ENCODE data around the gene BTN1A1. TPM values are rescaled to one million over a fixed set of nuclear protein-coding genes. Genes with fewer than 3 reads are reported as not detected.

BTN1A1 gene
- total RNA-seq, 1 experiment from 2014 or later: 0.15 TPM

DNA sequence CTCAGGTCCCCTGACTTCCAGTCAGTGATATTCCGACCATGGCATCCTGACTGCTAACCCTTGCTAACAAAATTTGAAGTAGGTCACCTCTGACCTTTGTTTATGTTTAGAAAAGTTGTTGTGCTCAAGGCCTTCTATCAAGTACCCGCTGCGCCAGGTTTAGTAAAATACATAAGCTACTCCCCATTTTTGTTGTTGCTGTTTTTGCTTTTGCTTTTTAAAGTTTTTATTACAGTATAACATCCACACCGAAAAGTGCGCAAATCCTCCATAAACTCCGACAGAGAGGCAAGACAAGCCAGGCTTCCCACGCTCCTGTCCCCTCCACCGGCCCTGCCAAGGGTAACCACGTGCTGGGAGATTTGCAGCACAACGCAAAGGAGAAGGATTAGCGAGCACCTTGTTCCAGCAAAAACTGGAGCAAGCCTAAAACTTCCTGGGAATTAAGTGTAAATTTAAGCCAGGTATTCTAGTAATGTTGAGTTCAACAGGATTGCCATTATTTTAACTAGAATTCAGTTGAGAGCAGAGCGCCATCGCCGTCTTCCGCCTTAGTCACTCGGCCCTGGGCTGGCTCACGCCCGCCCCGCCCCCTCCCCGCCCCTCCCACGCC, 20.2 kb downstream of the BTN1A1 start:
- H3K36me3 Mint-ChIP-seq: no peaks in the 10 kb centered on the region
- CTCF ChIA-PET: interaction anchor here (0.7 to 2.6 kb wide), 5 partner anchors 12 to 206 kb away, joined by 3 to 13 read pairs (median 6); no protein-coding TSS in a partner anchor
- POLR2A ChIA-PET: no interaction called here
- ATAC-seq (peak; percentile 6), DNase-seq (ENCODE audit: low spot score) (peak; percentile 49)
- H3K4me1 Mint-ChIP-seq: peaks cover 26% of the 10 kb centered on the region
- H3K27me3 Mint-ChIP-seq (ENCODE audit: low read depth): no peaks in the 10 kb centered on the region
- TF ChIP-seq FOXK1 (CRISPR knock-in tag; IDR thresholded peaks at IDR 0.05) (no peak), ZNF232 (CRISPR knock-in tag; IDR thresholded peaks at IDR 0.05) (0 out of 2 replicates have a peak, but pooled peaks have one; percentile 23), GABPB1 (CRISPR knock-in tag; IDR thresholded peaks at IDR 0.05) (peak; percentile 47; the same call in 1 of the 2 replicates), SMAD4 (CRISPR knock-in tag; IDR thresholded peaks at IDR 0.05) (no peak), RORB (CRISPR knock-in tag; IDR thresholded peaks at IDR 0.05) (no peak), FOXP1 (CRISPR knock-in tag; IDR thresholded peaks at IDR 0.05; ENCODE audit: borderline replicate concordance) (no peak)
- TF ChIP-seq, protein P1, sequence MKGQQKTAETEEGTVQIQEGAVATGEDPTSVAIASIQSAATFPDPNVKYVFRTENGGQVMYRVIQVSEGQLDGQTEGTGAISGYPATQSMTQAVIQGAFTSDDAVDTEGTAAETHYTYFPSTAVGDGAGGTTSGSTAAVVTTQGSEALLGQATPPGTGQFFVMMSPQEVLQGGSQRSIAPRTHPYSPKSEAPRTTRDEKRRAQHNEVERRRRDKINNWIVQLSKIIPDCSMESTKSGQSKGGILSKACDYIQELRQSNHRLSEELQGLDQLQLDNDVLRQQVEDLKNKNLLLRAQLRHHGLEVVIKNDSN (CRISPR knock-in tag; IDR thresholded peaks at IDR 0.05): peak; percentile 48; the same call in 1 of the 2 replicates
- TF ChIP-seq, protein P2, sequence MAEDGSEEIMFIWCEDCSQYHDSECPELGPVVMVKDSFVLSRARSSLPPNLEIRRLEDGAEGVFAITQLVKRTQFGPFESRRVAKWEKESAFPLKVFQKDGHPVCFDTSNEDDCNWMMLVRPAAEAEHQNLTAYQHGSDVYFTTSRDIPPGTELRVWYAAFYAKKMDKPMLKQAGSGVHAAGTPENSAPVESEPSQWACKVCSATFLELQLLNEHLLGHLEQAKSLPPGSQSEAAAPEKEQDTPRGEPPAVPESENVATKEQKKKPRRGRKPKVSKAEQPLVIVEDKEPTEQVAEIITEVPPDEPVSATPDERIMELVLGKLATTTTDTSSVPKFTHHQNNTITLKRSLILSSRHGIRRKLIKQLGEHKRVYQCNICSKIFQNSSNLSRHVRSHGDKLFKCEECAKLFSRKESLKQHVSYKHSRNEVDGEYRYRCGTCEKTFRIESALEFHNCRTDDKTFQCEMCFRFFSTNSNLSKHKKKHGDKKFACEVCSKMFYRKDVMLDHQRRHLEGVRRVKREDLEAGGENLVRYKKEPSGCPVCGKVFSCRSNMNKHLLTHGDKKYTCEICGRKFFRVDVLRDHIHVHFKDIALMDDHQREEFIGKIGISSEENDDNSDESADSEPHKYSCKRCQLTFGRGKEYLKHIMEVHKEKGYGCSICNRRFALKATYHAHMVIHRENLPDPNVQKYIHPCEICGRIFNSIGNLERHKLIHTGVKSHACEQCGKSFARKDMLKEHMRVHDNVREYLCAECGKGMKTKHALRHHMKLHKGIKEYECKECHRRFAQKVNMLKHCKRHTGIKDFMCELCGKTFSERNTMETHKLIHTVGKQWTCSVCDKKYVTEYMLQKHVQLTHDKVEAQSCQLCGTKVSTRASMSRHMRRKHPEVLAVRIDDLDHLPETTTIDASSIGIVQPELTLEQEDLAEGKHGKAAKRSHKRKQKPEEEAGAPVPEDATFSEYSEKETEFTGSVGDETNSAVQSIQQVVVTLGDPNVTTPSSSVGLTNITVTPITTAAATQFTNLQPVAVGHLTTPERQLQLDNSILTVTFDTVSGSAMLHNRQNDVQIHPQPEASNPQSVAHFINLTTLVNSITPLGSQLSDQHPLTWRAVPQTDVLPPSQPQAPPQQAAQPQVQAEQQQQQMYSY (CRISPR knock-in tag; IDR thresholded peaks at IDR 0.05): no peak
- TF ChIP-seq, protein P3, sequence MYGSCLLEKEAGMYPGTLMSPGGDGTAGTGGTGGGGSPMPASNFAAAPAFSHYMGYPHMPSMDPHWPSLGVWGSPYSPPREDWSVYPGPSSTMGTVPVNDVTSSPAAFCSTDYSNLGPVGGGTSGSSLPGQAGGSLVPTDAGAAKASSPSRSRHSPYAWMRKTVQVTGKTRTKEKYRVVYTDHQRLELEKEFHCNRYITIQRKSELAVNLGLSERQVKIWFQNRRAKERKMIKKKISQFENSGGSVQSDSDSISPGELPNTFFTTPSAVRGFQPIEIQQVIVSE (CRISPR knock-in tag; IDR thresholded peaks at IDR 0.05; ENCODE audit: borderline replicate concordance): no peak
- TF ChIP-seq, protein P4, sequence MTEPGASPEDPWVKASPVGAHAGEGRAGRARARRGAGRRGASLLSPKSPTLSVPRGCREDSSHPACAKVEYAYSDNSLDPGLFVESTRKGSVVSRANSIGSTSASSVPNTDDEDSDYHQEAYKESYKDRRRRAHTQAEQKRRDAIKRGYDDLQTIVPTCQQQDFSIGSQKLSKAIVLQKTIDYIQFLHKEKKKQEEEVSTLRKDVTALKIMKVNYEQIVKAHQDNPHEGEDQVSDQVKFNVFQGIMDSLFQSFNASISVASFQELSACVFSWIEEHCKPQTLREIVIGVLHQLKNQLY (CRISPR knock-in tag; IDR thresholded peaks at IDR 0.05): no peak
- TF ChIP-seq, protein P5, sequence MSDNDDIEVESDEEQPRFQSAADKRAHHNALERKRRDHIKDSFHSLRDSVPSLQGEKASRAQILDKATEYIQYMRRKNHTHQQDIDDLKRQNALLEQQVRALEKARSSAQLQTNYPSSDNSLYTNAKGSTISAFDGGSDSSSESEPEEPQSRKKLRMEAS (CRISPR knock-in tag; IDR thresholded peaks at IDR 0.05): peak; percentile 86
- TF ChIP-seq, protein P6, sequence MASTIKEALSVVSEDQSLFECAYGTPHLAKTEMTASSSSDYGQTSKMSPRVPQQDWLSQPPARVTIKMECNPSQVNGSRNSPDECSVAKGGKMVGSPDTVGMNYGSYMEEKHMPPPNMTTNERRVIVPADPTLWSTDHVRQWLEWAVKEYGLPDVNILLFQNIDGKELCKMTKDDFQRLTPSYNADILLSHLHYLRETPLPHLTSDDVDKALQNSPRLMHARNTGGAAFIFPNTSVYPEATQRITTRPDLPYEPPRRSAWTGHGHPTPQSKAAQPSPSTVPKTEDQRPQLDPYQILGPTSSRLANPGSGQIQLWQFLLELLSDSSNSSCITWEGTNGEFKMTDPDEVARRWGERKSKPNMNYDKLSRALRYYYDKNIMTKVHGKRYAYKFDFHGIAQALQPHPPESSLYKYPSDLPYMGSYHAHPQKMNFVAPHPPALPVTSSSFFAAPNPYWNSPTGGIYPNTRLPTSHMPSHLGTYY (CRISPR knock-in tag; IDR thresholded peaks at IDR 0.05): no peak
- H3K4me3 Mint-ChIP-seq: peak overlapping the region; percentile 75
- H3K27ac Mint-ChIP-seq: peak overlapping the region; percentile 94
- no peaks in the 10 kb centered on the region for H3K9me3 Mint-ChIP-seq

DNA sequence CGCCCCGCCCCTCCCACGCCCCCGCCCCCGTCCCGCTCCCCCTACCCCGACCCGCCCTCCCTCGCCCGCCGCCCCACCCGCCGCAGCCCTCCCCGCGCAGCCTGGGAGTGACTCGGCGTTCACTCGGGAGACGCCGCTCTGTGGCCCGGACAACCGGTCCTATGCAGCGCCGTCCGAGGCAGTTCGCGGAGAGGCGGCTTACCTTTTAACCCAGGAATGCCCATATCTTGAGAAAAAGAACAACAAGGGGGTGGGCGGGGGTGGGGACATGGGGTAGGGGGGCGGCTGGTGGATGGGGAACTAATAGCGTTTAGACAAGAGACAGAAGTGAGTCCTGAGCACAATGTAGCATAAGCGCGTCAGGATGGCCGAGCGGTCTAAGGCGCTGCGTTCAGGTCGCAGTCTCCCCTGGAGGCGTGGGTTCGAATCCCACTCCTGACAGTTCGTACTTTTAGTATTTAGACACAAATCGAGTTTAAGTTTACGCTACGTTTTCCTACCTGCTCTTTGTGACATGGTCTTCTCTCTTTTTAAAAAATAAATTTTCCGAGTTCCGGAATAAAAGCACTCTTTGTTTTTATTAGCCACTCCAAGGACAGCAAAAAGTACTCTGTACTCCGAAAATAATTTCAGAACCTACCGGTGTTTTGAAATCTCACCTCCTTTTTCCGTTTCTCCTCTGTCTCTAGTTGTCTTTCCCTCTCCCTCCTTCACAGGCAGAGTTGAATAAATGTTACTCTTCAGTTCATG, 20.9 kb downstream of the BTN1A1 start:
- Mint-ChIP-seq H3K4me1 (peaks cover 26% of the 10 kb centered on the region), H3K27me3 (ENCODE audit: low read depth) (no peaks in the 10 kb centered on the region), H3K4me3 (peak overlapping the region; percentile 90), H3K36me3 (no peaks in the 10 kb centered on the region), H3K27ac (peak overlapping the region; percentile 75), H3K9me3 (no peaks in the 10 kb centered on the region)
- ChIA-PET CTCF (interaction anchor here (0.7 to 2.6 kb wide), 6 partner anchors 12 to 207 kb away, joined by 3 to 13 read pairs (median 6); no protein-coding TSS in a partner anchor), POLR2A (interaction anchor here (1.0 kb wide), 1 partner anchor 16 kb away, joined by 5 read pairs; the partner anchor contains the start of gene HMGN4)
- ATAC-seq (peak; percentile 62), DNase-seq (ENCODE audit: low spot score) (peak; percentile 83)
- TF ChIP-seq NR1H2 (CRISPR knock-in tag; IDR thresholded peaks at IDR 0.05) (no peak), CBFB (CRISPR knock-in tag; IDR thresholded peaks at IDR 0.05; ENCODE audit: low read depth) (no peak), SP1 (CRISPR knock-in tag; conservative IDR thresholded peaks at IDR 0.05) (0 out of 2 replicates have a peak, but pooled peaks have one; percentile 15), ZNF232 (CRISPR knock-in tag; IDR thresholded peaks at IDR 0.05) (no peak), GABPB1 (CRISPR knock-in tag; IDR thresholded peaks at IDR 0.05) (peak; percentile 35; the same call in 1 of the 2 replicates), SOX15 (CRISPR knock-in tag; IDR thresholded peaks at IDR 0.05) (no peak), RORB (CRISPR knock-in tag; IDR thresholded peaks at IDR 0.05) (peak; percentile 37; the same call in 1 of the 2 replicates), ZNF671 (CRISPR knock-in tag; IDR thresholded peaks at IDR 0.05) (no peak), JAZF1 (CRISPR knock-in tag; IDR thresholded peaks at IDR 0.05) (no peak)
- TF ChIP-seq, protein P7, sequence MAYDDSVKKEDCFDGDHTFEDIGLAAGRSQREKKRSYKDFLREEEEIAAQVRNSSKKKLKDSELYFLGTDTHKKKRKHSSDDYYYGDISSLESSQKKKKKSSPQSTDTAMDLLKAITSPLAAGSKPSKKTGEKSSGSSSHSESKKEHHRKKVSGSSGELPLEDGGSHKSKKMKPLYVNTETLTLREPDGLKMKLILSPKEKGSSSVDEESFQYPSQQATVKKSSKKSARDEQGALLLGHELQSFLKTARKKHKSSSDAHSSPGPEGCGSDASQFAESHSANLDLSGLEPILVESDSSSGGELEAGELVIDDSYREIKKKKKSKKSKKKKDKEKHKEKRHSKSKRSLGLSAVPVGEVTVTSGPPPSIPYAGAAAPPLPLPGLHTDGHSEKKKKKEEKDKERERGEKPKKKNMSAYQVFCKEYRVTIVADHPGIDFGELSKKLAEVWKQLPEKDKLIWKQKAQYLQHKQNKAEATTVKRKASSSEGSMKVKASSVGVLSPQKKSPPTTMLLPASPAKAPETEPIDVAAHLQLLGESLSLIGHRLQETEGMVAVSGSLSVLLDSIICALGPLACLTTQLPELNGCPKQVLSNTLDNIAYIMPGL (CRISPR knock-in tag; IDR thresholded peaks at IDR 0.05): no peak
- TF ChIP-seq, protein P8, sequence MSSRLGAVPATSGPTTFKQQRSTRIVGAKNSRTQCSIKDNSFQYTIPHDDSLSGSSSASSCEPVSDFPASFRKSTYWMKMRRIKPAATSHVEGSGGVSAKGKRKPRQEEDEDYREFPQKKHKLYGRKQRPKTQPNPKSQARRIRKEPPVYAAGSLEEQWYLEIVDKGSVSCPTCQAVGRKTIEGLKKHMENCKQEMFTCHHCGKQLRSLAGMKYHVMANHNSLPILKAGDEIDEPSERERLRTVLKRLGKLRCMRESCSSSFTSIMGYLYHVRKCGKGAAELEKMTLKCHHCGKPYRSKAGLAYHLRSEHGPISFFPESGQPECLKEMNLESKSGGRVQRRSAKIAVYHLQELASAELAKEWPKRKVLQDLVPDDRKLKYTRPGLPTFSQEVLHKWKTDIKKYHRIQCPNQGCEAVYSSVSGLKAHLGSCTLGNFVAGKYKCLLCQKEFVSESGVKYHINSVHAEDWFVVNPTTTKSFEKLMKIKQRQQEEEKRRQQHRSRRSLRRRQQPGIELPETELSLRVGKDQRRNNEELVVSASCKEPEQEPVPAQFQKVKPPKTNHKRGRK (CRISPR knock-in tag; IDR thresholded peaks at IDR 0.05; ENCODE audit: borderline replicate concordance): no peak

All from WTC11 (cell line).